NCI-H226 (cell line): Measurements from ENCODE around the gene LRP5.

Experiments used
- DNase-seq: peaks from one replicate; pipeline ENCODE4 v3.0.0-alpha.2; 2015

Gene LRP5

GRCh38 chr11:68312117-68312779 lies at the start of gene LRP5:
Gene LRP5 (plus strand): TSS chr11:68312591. CDS start chr11:68312715, 124 bp downstream.
- peak; percentile 29 for DNase-seq

DNA sequence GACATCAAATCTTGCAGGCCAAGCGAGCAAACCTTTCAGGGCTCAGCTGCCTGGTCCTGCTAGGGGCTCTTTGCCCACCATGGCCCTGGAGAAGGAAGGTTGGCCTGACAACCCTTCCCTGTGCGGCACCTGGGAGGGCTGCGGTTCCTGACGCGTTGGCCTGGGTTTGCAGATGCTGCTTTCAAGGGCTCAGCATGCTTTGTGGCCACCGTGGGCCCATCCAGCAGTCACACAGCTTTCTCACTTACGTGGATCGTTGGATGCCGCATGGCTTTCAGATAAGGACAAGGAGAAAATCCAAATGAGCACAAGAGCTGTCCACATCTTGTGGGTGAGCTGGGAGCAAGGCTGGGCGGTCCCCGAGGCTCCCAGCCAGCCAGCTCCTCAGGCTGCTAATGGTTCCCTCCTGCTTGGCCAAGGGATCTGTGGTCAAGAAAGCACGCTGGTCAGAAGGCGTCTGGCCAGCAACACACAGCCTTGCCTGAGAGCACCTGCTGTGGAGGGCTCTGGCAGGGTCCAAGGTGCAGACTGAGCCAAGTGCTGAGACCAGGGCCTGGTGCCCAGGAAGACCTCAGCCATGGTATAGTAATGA lies 48.9 kb upstream of the LRP5 start:
- no peak for DNase-seq

GRCh38 chr11:68264244-68264643 lies 48.1 kb upstream of the LRP5 start:
- DNase-seq, result no peak

- no peak for DNase-seq
Measured at GRCh38 chr11:68264741-68265540, 47.5 kb upstream of the LRP5 start.

GRCh38 chr11:68266121-68266891 lies 46.1 kb upstream of the LRP5 start:
- DNase-seq, result no peak

DNA sequence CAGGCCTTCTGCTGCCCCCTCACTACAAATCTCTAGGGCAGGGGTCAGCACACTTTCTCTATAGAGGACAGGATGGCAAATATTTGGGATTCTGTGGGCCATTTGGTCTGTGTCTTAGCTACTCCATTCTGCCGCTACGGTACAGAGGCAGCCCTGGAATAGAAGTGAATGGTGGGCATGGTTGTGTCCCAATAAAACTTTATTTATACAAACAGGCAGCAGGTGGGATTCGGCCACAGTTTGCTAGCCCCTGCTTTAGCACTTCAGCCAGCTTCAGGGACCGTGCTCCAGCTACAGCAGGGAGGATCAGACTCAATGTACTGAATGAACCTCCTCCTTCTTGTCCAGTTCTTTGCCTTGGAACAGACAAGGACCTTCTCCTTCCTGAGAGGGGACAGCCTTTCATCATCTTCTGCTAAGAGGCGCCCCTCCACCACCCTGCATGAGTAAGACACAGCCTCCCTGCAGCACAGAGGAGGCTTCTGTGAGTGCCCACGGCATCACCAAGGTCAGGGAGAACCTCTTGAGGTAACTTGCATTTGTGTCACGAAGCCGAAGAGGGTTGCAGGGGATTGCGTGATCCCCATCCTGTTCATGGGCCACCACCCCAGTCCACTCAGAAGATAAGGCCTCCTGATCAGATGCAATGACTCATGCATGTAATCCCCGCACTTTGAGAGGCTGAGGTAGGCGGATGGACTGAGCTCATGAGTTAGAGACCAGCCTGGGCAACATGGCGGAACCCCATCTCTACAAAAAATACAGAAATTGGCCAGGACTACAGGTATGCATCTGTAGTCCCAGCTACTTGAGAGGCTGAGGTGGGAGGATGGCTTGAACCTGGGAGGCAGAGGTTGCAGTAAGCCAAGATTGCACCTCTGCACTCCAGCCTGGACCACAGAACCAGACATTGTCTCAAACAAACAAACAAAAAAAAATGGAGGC lies 45.2 kb upstream of the LRP5 start:
- no peak for DNase-seq

DNA sequence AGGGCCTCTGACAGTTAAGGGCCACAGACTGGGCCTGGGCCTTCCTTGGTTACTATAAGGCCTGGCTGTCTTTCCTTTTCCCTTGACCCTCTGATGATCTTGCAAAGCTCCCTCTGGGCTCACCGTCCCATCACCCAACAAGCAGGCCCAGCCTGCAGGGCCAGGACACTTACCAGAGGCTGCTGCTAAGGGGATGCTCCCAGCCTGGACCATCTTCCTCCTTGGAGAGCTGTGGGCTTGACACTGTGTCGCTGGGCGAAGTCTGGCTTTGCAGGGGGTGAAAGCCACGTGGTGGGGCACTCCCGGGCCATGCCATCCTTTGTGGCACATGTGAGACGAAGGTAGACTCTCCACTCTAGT lies 44.5 kb upstream of the LRP5 start:
- DNase-seq, result no peak

- peak; percentile 90 for DNase-seq
Measured at GRCh38 chr11:68269414-68270081, 42.8 kb upstream of the LRP5 start.

DNA sequence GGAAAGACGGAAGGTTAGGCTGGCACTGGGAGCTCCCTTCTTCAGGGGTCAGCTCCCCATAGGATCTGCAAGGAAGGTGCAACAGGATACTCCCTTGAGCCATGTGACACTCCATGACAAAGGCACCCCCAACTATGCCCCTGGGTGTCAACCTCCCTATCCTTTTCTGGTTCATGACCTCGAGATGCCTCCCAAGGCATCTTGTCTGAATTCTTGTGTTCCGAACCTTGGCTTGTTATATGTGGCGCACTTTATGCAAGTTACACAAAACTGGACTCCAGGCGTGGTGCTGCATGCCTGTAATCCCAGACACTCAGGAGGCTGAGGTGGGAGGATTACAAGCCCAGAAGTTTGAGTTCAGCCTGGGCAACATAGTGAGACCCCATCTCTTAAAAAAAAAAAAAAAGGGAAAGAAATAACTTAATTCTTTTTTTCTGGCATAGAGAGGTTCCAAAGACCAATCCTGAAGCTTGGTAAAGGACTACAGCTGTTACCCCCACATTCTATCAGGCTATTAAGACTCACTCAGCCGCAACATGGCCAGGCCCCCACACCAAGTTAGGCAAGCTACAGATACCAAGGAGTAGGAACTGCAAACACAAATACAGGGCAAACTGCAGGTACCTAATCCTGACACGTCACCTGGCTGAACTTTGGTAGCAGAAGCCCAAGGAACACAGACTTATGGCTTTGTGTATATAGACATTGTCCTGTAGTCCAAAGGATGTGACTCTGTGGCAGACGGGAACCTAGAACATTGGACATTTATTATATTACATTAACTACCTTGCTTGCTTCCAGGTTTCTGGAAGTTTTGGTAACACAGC lies 42.0 kb upstream of the LRP5 start:
- no peak for DNase-seq

- DNase-seq, result peak; percentile 61
Measured at GRCh38 chr11:68271023-68271780, 41.2 kb upstream of the LRP5 start.

GRCh38 chr11:68271781-68272608 lies 40.4 kb upstream of the LRP5 start, which contains the start of gene C11orf24:
Gene C11orf24 (minus strand): TSS chr11:68271973. CDS start chr11:68263767, 8,206 bp downstream.
- DNase-seq, result peak; percentile 87

- no peak for DNase-seq
Measured at GRCh38 chr11:68273026-68273738, 39.2 kb upstream of the LRP5 start.

DNA sequence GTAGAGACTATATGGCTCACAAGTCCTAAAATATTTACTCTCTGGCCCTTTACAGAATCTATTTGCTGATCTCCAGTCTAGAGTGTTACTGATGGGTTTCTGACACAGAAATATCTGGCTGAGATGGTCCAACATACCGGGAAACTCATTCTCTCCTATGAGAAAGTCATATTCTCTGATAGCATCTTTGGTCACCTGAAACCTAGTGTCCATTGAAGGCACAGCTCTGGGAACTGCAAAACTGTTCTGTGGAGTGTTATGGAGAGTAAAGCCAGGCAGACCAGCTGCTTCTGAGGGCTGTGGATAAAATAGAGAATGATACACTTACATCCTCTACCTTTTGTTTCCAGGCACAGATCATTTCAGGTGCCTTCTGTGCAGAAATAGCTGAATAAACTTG lies 38.1 kb upstream of the LRP5 start:
- DNase-seq, result no peak

DNA sequence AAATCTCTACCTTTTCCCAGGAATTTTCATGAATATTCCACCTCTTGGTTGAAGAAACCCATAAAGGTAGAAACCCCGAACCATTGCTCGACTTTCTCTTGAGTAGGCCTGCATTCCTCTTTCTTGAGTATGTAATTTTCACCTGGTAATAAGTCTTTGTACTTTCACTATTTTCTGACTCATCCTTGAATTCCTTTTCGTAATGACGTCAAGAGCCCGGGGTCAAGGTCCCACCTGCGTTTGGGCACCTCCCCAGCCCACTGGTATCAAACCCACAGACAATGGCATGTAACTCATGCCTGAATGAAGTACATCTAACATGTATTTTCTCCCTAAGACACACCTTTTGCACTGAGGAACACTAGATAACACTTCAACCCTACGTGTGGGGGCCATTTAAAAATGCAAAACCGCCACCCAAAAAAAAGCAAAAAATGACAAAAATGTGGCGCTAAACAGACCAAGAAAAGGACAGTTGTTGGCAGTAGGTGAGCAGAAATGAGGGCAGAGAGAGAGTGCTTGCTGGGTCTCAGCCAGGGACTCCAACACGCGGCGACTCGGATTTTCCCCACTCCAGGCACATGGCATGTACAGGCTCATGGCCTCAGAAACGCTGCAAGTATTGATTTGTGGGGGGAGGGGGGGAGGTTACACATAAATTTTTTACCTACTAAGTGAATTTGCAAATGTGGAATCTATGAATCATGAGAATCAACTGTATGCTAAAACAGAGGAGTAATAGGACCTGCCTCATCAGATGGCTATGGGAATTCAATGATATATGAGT lies 36.5 kb upstream of the LRP5 start:
- peak; percentile 84 for DNase-seq

DNA sequence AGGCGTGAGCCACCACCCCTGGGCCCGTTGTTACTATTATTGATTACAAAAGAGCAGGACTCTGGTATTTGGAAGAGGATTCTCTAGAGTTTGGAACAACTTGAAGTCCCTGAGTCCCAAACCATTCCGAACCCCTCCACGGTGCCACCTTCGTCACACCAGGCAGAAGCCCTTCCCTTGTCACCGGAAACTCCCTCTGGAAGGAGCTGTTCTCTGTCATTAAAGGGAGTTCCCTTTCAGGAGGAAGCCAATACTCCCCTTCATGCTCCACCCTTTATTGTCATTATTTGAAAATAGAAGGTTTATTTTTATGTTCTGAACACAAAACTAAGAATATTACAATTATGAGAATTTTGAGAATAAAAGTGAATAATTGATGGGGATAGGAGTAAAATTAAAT lies 35.5 kb upstream of the LRP5 start:
- DNase-seq, result no peak

DNA sequence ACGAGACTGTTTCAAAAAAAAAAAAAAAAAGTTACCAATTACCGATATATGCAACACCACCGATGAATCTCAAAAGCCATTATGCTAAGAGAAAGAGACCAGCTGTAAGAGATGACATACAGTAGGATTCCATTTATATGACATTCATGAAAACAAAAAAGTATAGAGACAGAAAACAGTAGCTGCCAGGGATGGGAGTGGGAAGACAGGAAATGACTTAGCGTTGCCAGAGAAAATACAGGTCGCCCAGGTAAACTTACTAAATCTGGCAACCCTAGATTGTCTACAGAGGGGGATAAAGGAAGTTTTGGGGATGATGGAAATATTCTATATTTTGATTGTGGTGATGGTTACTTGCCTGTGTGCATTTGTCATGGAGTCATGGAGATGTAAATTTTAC lies 32.7 kb upstream of the LRP5 start:
- no peak for DNase-seq

DNA sequence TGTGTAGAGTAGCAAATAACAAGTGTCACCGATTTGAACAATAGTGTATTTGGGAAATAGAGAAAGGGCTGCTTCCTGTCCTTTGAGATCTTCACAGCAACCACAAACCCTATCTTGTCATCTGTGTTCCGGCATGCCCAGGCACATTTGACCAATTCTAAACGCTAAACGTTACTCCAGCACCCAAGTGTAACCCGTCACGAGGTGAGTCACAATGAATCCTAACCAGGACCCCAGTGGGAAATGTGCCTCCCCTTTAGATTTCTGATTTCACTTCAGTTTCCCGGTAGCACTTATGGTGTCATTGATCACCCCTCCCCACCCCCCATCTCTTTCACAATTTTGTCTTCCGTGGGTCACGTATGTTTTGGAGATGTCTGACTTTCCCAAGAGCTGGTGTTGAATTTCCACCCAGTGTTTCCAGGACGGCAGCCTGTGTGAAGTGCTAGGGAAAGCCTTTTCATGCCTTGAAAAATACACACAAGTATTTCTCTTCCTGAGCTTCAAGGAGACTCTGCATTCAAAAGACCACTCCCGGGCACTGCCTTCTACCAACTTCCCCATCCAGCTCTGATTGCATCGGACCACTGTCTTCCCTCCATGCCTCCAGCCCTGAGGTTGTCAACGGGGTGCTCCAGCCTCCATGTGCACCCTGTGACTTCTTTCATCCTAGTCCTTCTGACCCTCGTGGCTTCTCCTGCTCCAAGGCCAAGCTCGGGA lies 30.1 kb upstream of the LRP5 start:
- no peak for DNase-seq
